GM23338 (cell line): ENCODE data around the gene PRKAR1B. TPM values are rescaled to one million over a fixed set of nuclear protein-coding genes. Genes with fewer than 3 reads are reported as not detected.

ENCODE experiments used
- ATAC-seq: fragments of 200-7000 bp; cut with Tn5 transposase; 3 replicates; pipeline ENCODE4 v1.9.1; 2020
- DNase-seq: peaks from one replicate; pipeline ENCODE4 v3.0.0-alpha.2; 2015; ENCODE audit warnings: low spot score
- H2AFZ ChIP-seq: fragments of 200-600 bp; sonication (generic); 2 replicates; pipeline ENCODE4 v1.8.0; 2016; ENCODE audit warnings: antibody characterized with exemption, mild to moderate bottlenecking, moderate library complexity
- H3F3A ChIP-seq: fragments of 200-600 bp; sonication (generic); replicated peaks from 2 replicates; pipeline ENCODE4 v1.8.0; 2017; ENCODE audit warnings: antibody characterized with exemption, mixed run types, low read depth
- H3K27ac ChIP-seq: fragments of 200-600 bp; sonication (generic); 2 replicates; pipeline ENCODE4 v1.6.1; 2016; ENCODE audit warnings: low read depth
- H3K27me3 ChIP-seq: fragments of 200-600 bp; sonication (generic); 2 replicates; pipeline ENCODE4 v1.8.0; 2016; ENCODE audit warnings: mild to moderate bottlenecking, mixed run types, moderate library complexity; ENCODE audit not compliant: insufficient read depth
- H3K36me3 ChIP-seq: fragments of 200-600 bp; sonication (generic); 2 replicates; pipeline ENCODE4 v1.8.0; 2016; ENCODE audit warnings: mild to moderate bottlenecking; ENCODE audit not compliant: insufficient read depth
- H3K4me1 ChIP-seq: fragments of 200-600 bp; sonication (generic); 2 replicates; pipeline ENCODE4 v1.8.0; 2016; ENCODE audit warnings: mild to moderate bottlenecking, moderate library complexity; ENCODE audit not compliant: insufficient read depth
- H3K4me2 ChIP-seq: fragments of 200-600 bp; sonication (generic); 2 replicates; pipeline ENCODE4 v1.7.1; 2017; ENCODE audit warnings: mixed run types
- H3K4me3 ChIP-seq: fragments of 200-600 bp; sonication (generic); 2 replicates; pipeline ENCODE4 v1.6.1; 2016; ENCODE audit warnings: mixed run types
- H3K79me2 ChIP-seq: fragments of 200-600 bp; sonication (generic); replicated peaks from 2 replicates; pipeline ENCODE4 v1.8.0; 2017; ENCODE audit warnings: mild to moderate bottlenecking; ENCODE audit not compliant: insufficient read depth
- H3K9me2 ChIP-seq: fragments of 200-600 bp; sonication (generic); 2 replicates; pipeline ENCODE4 v1.8.0; 2017; ENCODE audit not compliant: insufficient read depth
- H4K20me1 ChIP-seq: fragments of 200-600 bp; sonication (generic); replicated peaks from 2 replicates; pipeline ENCODE4 v1.8.0; 2017; ENCODE audit warnings: mild to moderate bottlenecking; ENCODE audit not compliant: insufficient read depth
- H3K27ac Mint-ChIP-seq: 2 replicates; pipeline ENCODE4 v1.8.0; 2020; ENCODE audit warnings: inconsistent platforms, mild to moderate bottlenecking, moderate library complexity, mixed read lengths
- H3K27me3 Mint-ChIP-seq: 3 replicates; pipeline ENCODE4 v1.8.0; 2022; ENCODE audit warnings: low read depth, mild to moderate bottlenecking, moderate library complexity, mixed read lengths, inconsistent platforms; ENCODE audit not compliant: insufficient read depth, poor library complexity
- H3K36me3 Mint-ChIP-seq: 3 replicates; pipeline ENCODE4 v1.8.0; 2021; ENCODE audit warnings: low read depth, mild to moderate bottlenecking, inconsistent platforms, moderate library complexity, mixed read lengths
- H3K4me1 Mint-ChIP-seq: 3 replicates; pipeline ENCODE4 v1.8.0; 2020; ENCODE audit warnings: mild to moderate bottlenecking, inconsistent platforms, mixed read lengths
- H3K4me3 Mint-ChIP-seq: 3 replicates; pipeline ENCODE4 v1.8.0; 2021; ENCODE audit warnings: moderate library complexity, mild to moderate bottlenecking, inconsistent platforms, mixed read lengths
- H3K9me3 Mint-ChIP-seq: 3 replicates; pipeline ENCODE4 v1.8.0; 2020; ENCODE audit warnings: moderate library complexity, mild to moderate bottlenecking, inconsistent platforms, mixed read lengths
- EZH2 ChIP-seq: fragments of 200-600 bp; sonication (generic); IDR thresholded peaks from one replicate; pipeline ENCODE4 v1.8.0; 2017; ENCODE audit warnings: antibody characterized with exemption, mild to moderate bottlenecking, low read depth; ENCODE audit not compliant: unreplicated experiment
- EZH2phosphoT487 ChIP-seq: fragments of 200-600 bp; sonication (generic); IDR thresholded peaks from one replicate; pipeline ENCODE4 v1.8.1; 2018; ENCODE audit warnings: antibody characterized with exemption; ENCODE audit not compliant: unreplicated experiment
- JUNB ChIP-seq: IDR thresholded peaks from one replicate; pipeline ENCODE4 v1.6.1; 2016; ENCODE audit warnings: antibody characterized with exemption; ENCODE audit not compliant: unreplicated experiment
- REST ChIP-seq: IDR thresholded peaks from one replicate; pipeline ENCODE4 v1.6.1; 2018; ENCODE audit warnings: antibody characterized with exemption; ENCODE audit not compliant: unreplicated experiment
- ZNF114 ChIP-seq: fragments of 250-450 bp; sonication (Bioruptor Pico); IDR thresholded peaks from 2 replicates; pipeline ENCODE4 v1.5.0; 2020; ENCODE audit warnings: mild to moderate bottlenecking, moderate library complexity
- ZNF462 ChIP-seq: fragments of 250-450 bp; sonication (Bioruptor Pico); IDR thresholded peaks from 2 replicates; pipeline ENCODE4 v1.5.0; 2020; ENCODE audit warnings: mild to moderate bottlenecking, moderate library complexity
- polyA plus RNA-seq: library from polyadenylated mRNA; unstranded; fragments of >200 nt; fragmentation: Nextera tagmentation; extraction: Ambion mirVana; gene quantifications from 2 replicates; pipeline ENCODE4 v1.2.1, GENCODE V29; 2016
- total RNA-seq: library from RNA; depleted of rRNA; stranded (reverse); fragments of >200 nt; shearing (Covaris generic); gene quantifications from 2 replicates; pipeline ENCODE4 v1.2.3, GENCODE V29; 2014

Gene PRKAR1B
- total and polyA plus RNA-seq, 2 experiments from 2014 or later = 35.7 to 36.7 TPM

DNA sequence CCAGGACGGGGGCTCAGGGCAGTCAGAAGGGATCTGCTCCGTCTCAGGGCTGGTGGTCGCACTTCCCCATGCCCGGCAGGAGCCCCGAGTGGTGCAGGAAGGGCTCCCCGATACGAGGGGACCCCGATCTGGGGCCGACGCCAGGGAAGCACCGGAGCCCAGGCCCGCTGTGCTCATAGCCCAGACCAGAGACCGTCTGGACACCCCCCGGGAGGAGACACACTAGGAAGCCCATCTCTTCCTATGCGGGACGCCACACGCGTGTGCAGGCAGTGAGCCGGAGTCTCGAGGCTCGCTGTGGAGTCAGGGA is 167.7 kb downstream of the PRKAR1B start (continued):
- TF ChIP-seq ZNF462 (CRISPR knock-in tag) = no peak
- no peak for TF ChIP-seq EZH2phosphoT487
- TF ChIP-seq ZNF114 = no peak

GRCh38 chr7:557558-557881 is 169.6 kb downstream of the PRKAR1B start:
- Histone ChIP-seq H3K4me3 (no peak overlapping the region), H4K20me1 (no peaks in the 10 kb centered on the region), H3K9me2 (no peaks in the 10 kb centered on the region), H2AFZ (no peak overlapping the region), H3K27me3 (no peaks in the 10 kb centered on the region), H3K4me1 (no peaks in the 10 kb centered on the region), H3K79me2 (no peaks in the 10 kb centered on the region), H3K4me2 (no peak overlapping the region), H3K36me3 (no peaks in the 10 kb centered on the region), H3K27ac (no peak overlapping the region), H3F3A (no peaks in the 10 kb centered on the region)
- Mint-ChIP-seq H3K4me1 (no peaks in the 10 kb centered on the region; the same call in 2 of the 3 replicates), H3K4me3 (no peak overlapping the region), H3K9me3 (no peaks in the 10 kb centered on the region), H3K27ac (no peak overlapping the region), H3K27me3 (peaks cover 17% of the 10 kb centered on the region), H3K36me3 (peaks cover 8% of the 10 kb centered on the region; the same call in 2 of the 3 replicates)
- DNase-seq = no peak
- ATAC-seq = no peak
- TF ChIP-seq EZH2phosphoT487 (no peak), EZH2 (no peak), JUNB (no peak), ZNF114 (no peak), REST (no peak), ZNF462 (CRISPR knock-in tag) (no peak)
